NCI-H524 treated with DMSO at 0.1 percent for 48 hours (cell line): ENCODE measurements around the gene SYCE1.
"Not testable (repeated sequence)": the region's sequence is repeated elsewhere in the genome, so short reads cannot be mapped to it uniquely, and the experiment has no call there.

ENCODE experiments used
- DNase-seq: peaks from one replicate; lab custom pipeline; 2025; lab: John Stamatoyannopoulos, UW

The SYCE1 gene

GRCh38 chr10:133557381-133557780 is 8.0 kb downstream of the SYCE1 start:
- no peak for DNase-seq

- no peak for DNase-seq
Measured at GRCh38 chr10:133555521-133555920, 9.9 kb downstream of the SYCE1 start.

GRCh38 chr10:133554600-133554999 is 10.8 kb downstream of the SYCE1 start:
- no peak for DNase-seq

- no peak for DNase-seq
Measured at GRCh38 chr10:133544506-133544905, 20.9 kb downstream of the SYCE1 start.

GRCh38 chr10:133541441-133541975 is 23.9 kb downstream of the SYCE1 start:
- DNase-seq = not testable (repeated sequence)

GRCh38 chr10:133537546-133538545 is 27.5 kb downstream of the SYCE1 start:
- no peak for DNase-seq

GRCh38 chr10:133536198-133536597 is 29.2 kb downstream of the SYCE1 start:
- DNase-seq = no peak

- no peak for DNase-seq
Measured at GRCh38 chr10:133534417-133534816, 31.0 kb downstream of the SYCE1 start.

GRCh38 chr10:133532871-133533270 is 32.5 kb downstream of the SYCE1 start:
- DNase-seq = no peak

- no peak for DNase-seq
Measured at GRCh38 chr10:133530506-133530905, 34.9 kb downstream of the SYCE1 start.

- DNase-seq = no peak
Measured at GRCh38 chr10:133529576-133529946, 35.8 kb downstream of the SYCE1 start.

GRCh38 chr10:133528845-133529575 is 36.4 kb downstream of the SYCE1 start:
- DNase-seq = no peak

GRCh38 chr10:133528296-133528844 is 37.0 kb downstream of the SYCE1 start:
- no peak for DNase-seq

GRCh38 chr10:133527771-133528271 is 37.6 kb downstream of the SYCE1 start:
- no peak for DNase-seq

GRCh38 chr10:133526957-133527588 is 38.3 kb downstream of the SYCE1 start, which contains the start of gene CYP2E1:
Gene CYP2E1 (plus strand): TSS chr10:133527363. CDS start chr10:133527396, 33 bp downstream.
- no peak for DNase-seq

- no peak for DNase-seq
Measured at GRCh38 chr10:133525444-133525843, 39.9 kb downstream of the SYCE1 start.

GRCh38 chr10:133523631-133524203 is 41.7 kb downstream of the SYCE1 start:
- no peak for DNase-seq

- DNase-seq = no peak
Measured at GRCh38 chr10:133520193-133520738, 45.1 kb downstream of the SYCE1 start.

- DNase-seq = not testable (repeated sequence)
Measured at GRCh38 chr10:133518517-133518916, 46.9 kb downstream of the SYCE1 start.

- no peak for DNase-seq
Measured at GRCh38 chr10:133516057-133516456, 49.3 kb downstream of the SYCE1 start.

- DNase-seq = no peak
Measured at GRCh38 chr10:133515471-133515870, 49.9 kb downstream of the SYCE1 start.
